ENCODE measurements around the gene PXDN.
"Not testable (repeated sequence)": the region's sequence is repeated elsewhere in the genome, so short reads cannot be mapped to it uniquely, and the experiment has no call there.

PXDN gene

DNA sequence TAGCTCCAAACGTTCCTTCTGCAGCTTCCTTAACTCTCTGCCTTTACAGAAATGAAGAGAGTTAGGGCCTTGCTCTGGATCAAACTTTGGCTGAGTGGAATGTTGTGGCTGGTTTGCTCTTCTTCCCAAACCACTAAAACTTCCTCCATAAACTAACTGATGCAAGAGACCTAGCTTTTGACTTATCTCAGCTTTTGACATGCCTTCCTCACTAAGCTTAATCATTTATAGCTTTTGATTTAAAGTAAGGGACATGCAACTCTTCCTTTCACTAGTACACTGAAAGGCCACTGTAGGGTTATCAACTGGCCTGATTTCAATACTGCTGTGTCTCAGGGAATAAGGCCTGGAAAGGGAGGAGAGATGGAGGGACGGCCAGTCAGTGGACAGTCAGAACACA, 8.3 kb downstream of the PXDN start:
- H3K4me2 ChIP-seq (ENCODE audit: low read depth, low read length): no peak overlapping the region
- no peak overlapping the region for H3K27ac ChIP-seq (ENCODE audit: low read length)
- H3K4me1 ChIP-seq (ENCODE audit: low read length): no peaks in the 10 kb centered on the region
- no peaks in the 10 kb centered on the region for H3K9me2 ChIP-seq (replicated peaks; ENCODE audit: insufficient read depth, low read length)
- H3F3A ChIP-seq (ENCODE audit: insufficient read depth, low read length): no peaks in the 10 kb centered on the region
- H3K27me3 ChIP-seq (replicated peaks; ENCODE audit: insufficient read depth, low read length): no peaks in the 10 kb centered on the region
- no peaks in the 10 kb centered on the region for H4K20me1 ChIP-seq (ENCODE audit: insufficient read depth, low read length)
- H3K36me3 ChIP-seq (replicated peaks; ENCODE audit: insufficient read depth, low read length): no peaks in the 10 kb centered on the region
- H3K79me2 ChIP-seq (ENCODE audit: low read length): no peaks in the 10 kb centered on the region
- H2AFZ ChIP-seq (ENCODE audit: low read length): no peak overlapping the region
- TF ChIP-seq EZH2phosphoT487 (IDR thresholded peaks at IDR 0.05; ENCODE audit: low read length) (no peak), EZH2 (optimal IDR thresholded peaks at IDR 0.05; ENCODE audit: low read depth, low read length) (no peak)
- TF ChIP-seq, protein P1, sequence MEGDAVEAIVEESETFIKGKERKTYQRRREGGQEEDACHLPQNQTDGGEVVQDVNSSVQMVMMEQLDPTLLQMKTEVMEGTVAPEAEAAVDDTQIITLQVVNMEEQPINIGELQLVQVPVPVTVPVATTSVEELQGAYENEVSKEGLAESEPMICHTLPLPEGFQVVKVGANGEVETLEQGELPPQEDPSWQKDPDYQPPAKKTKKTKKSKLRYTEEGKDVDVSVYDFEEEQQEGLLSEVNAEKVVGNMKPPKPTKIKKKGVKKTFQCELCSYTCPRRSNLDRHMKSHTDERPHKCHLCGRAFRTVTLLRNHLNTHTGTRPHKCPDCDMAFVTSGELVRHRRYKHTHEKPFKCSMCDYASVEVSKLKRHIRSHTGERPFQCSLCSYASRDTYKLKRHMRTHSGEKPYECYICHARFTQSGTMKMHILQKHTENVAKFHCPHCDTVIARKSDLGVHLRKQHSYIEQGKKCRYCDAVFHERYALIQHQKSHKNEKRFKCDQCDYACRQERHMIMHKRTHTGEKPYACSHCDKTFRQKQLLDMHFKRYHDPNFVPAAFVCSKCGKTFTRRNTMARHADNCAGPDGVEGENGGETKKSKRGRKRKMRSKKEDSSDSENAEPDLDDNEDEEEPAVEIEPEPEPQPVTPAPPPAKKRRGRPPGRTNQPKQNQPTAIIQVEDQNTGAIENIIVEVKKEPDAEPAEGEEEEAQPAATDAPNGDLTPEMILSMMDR (IDR thresholded peaks at IDR 0.05; ENCODE audit: low read length): no peak
- no peak overlapping the region for H3K9ac ChIP-seq (ENCODE audit: low read length)
- no peak for DNase-seq
- no peak overlapping the region for H3K4me3 ChIP-seq (ENCODE audit: low read length)
- H3K9me3 ChIP-seq (replicated peaks; ENCODE audit: insufficient read depth, low read length): no peaks in the 10 kb centered on the region

DNA sequence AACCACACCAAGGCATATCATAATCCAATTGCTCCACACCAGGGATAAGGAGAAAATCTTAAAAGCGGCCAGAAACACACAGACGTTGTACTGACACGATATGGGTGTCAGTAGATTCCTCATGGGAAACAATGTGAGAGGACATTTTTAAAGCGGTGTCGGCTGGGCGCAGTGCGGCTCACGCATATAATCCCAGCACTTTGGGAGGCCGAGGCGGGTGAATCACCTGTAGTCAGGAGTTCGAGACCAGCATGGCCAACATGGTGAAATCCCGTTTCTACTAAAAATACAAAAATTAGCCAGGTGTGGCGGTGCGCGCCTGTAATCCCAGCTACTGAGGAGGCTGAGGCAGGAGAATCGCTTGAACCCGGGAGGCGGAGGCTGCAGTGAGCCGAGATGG, 11.0 kb downstream of the PXDN start:
- H3K36me3 ChIP-seq (replicated peaks; ENCODE audit: insufficient read depth, low read length); H3K4me1 ChIP-seq (ENCODE audit: low read length); H3K27me3 ChIP-seq (replicated peaks; ENCODE audit: insufficient read depth, low read length); H3K4me3 ChIP-seq (ENCODE audit: low read length); H3K4me2 ChIP-seq (ENCODE audit: low read depth, low read length); H3K79me2 ChIP-seq (ENCODE audit: low read length); H3K9me2 ChIP-seq (replicated peaks; ENCODE audit: insufficient read depth, low read length); H3F3A ChIP-seq (ENCODE audit: insufficient read depth, low read length); H3K27ac ChIP-seq (ENCODE audit: low read length); H4K20me1 ChIP-seq (ENCODE audit: insufficient read depth, low read length); H3K9me3 ChIP-seq (replicated peaks; ENCODE audit: insufficient read depth, low read length); H2AFZ ChIP-seq (ENCODE audit: low read length); DNase-seq; H3K9ac ChIP-seq (ENCODE audit: low read length): not testable (repeated sequence)

DNA sequence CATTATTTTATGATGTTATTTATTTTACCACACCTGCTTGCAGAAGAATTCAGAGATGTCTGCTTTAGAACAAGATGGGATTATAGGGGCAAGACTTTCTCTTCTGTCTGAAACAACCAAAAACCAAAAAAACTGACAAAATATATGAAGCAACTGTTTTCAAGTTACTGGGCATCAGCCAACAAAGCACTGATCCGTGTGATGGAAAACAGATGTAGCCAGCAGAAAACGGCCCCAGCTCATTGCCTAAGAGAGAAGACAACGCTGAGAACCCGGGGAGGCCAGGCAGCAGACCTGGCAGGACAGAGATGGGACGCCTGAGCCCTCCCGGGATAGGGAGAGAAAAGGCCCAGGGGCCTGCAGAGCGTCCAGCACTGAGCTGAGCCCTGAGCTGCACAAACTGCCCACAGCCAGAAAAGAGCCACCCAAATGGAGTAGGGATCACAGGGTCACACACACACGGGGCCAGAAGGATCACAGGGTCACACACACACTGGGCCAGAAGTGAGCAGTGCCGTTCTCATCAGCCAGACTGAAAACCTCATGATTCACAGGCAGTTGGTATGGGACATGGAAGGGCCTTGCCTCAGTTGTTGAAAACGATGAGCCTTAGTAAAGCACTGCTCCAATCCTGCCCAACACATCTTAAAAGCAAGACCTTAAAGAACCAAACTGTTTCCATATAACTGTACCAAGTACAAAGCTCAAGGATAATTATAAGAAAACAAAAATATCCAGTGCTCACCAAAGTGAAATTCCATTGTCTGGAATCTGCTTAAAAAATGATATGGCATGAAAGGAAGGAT, 12.1 kb downstream of the PXDN start:
- H3K9ac ChIP-seq (ENCODE audit: low read length): no peak overlapping the region
- no peak overlapping the region for H3K27ac ChIP-seq (ENCODE audit: low read length)
- H3K4me3 ChIP-seq (ENCODE audit: low read length): no peak overlapping the region
- no peaks in the 10 kb centered on the region for H3K9me2 ChIP-seq (replicated peaks; ENCODE audit: insufficient read depth, low read length)
- H4K20me1 ChIP-seq (ENCODE audit: insufficient read depth, low read length): no peaks in the 10 kb centered on the region
- no peak for DNase-seq
- H3K27me3 ChIP-seq (replicated peaks; ENCODE audit: insufficient read depth, low read length): no peaks in the 10 kb centered on the region
- H3F3A ChIP-seq (ENCODE audit: insufficient read depth, low read length): no peaks in the 10 kb centered on the region
- H2AFZ ChIP-seq (ENCODE audit: low read length): no peak overlapping the region
- H3K4me2 ChIP-seq (ENCODE audit: low read depth, low read length): no peak overlapping the region
- no peaks in the 10 kb centered on the region for H3K36me3 ChIP-seq (replicated peaks; ENCODE audit: insufficient read depth, low read length)
- H3K9me3 ChIP-seq (replicated peaks; ENCODE audit: insufficient read depth, low read length): no peaks in the 10 kb centered on the region
- no peaks in the 10 kb centered on the region for H3K79me2 ChIP-seq (ENCODE audit: low read length)
- no peaks in the 10 kb centered on the region for H3K4me1 ChIP-seq (ENCODE audit: low read length)
- TF ChIP-seq, protein P1 (IDR thresholded peaks at IDR 0.05; ENCODE audit: low read length): no peak
- TF ChIP-seq EZH2 (optimal IDR thresholded peaks at IDR 0.05; ENCODE audit: low read depth, low read length): no peak
- TF ChIP-seq EZH2phosphoT487 (IDR thresholded peaks at IDR 0.05; ENCODE audit: low read length): no peak

GRCh38 chr2:1731447-1731962, 12.8 kb downstream of the PXDN start:
- no peaks in the 10 kb centered on the region for H4K20me1 ChIP-seq (ENCODE audit: insufficient read depth, low read length)

More at GRCh38 chr2:1731447-1731962, 12.8 kb downstream of the PXDN start:
- TF ChIP-seq EZH2phosphoT487 (IDR thresholded peaks at IDR 0.05; ENCODE audit: low read length) (no peak), EZH2 (optimal IDR thresholded peaks at IDR 0.05; ENCODE audit: low read depth, low read length) (no peak)
- TF ChIP-seq, protein P1 (IDR thresholded peaks at IDR 0.05; ENCODE audit: low read length): no peak
- Histone ChIP-seq H3K27ac (ENCODE audit: low read length) (no peak overlapping the region), H3K9me2 (replicated peaks; ENCODE audit: insufficient read depth, low read length) (no peaks in the 10 kb centered on the region), H3K4me2 (ENCODE audit: low read depth, low read length) (no peak overlapping the region), H3K9me3 (replicated peaks; ENCODE audit: insufficient read depth, low read length) (no peaks in the 10 kb centered on the region), H3K4me1 (ENCODE audit: low read length) (no peaks in the 10 kb centered on the region), H3F3A (ENCODE audit: insufficient read depth, low read length) (no peaks in the 10 kb centered on the region), H3K36me3 (replicated peaks; ENCODE audit: insufficient read depth, low read length) (no peaks in the 10 kb centered on the region), H3K79me2 (ENCODE audit: low read length) (no peaks in the 10 kb centered on the region), H3K4me3 (ENCODE audit: low read length) (no peak overlapping the region), H2AFZ (ENCODE audit: low read length) (no peak overlapping the region), H3K27me3 (replicated peaks; ENCODE audit: insufficient read depth, low read length) (no peaks in the 10 kb centered on the region), H3K9ac (ENCODE audit: low read length) (no peak overlapping the region)
- DNase-seq: no peak

Measured in MM.1S (cell line).